DMS79 treated with DMSO at 0.1 percent for 48 hours (cell line): ENCODE measurements around the gene FBXO31.
"Not testable (repeated sequence)": the region's sequence is repeated elsewhere in the genome, so short reads cannot be mapped to it uniquely, and the experiment has no call there.

Experiments
- DNase-seq: peaks from one replicate; lab custom pipeline; 2025; lab: John Stamatoyannopoulos, UW

The FBXO31 gene

GRCh38 chr16:87362828-87363559, 20.6 kb downstream of the FBXO31 start:
- not testable (repeated sequence) for DNase-seq

GRCh38 chr16:87361916-87362619, 21.5 kb downstream of the FBXO31 start:
- no peak for DNase-seq

GRCh38 chr16:87360862-87361610, 22.5 kb downstream of the FBXO31 start:
- no peak for DNase-seq

- no peak for DNase-seq
Measured at GRCh38 chr16:87359121-87359520, 24.5 kb downstream of the FBXO31 start.

GRCh38 chr16:87358696-87359095, 24.9 kb downstream of the FBXO31 start:
- DNase-seq: no peak

- no peak for DNase-seq
Measured at GRCh38 chr16:87358250-87358649, 25.3 kb downstream of the FBXO31 start.

- no peak for DNase-seq
Measured at GRCh38 chr16:87356491-87356853, 27.1 kb downstream of the FBXO31 start.

- DNase-seq: no peak
Measured at GRCh38 chr16:87353613-87354012, 30.0 kb downstream of the FBXO31 start.

GRCh38 chr16:87352818-87353217, 30.8 kb downstream of the FBXO31 start:
- no peak for DNase-seq

GRCh38 chr16:87351320-87351698, 32.3 kb downstream of the FBXO31 start:
- no peak for DNase-seq

GRCh38 chr16:87350681-87351319, 32.8 kb downstream of the FBXO31 start:
- no peak for DNase-seq

GRCh38 chr16:87350031-87350430, 33.5 kb downstream of the FBXO31 start:
- DNase-seq: no peak

- DNase-seq: no peak
Measured at GRCh38 chr16:87348616-87349157, 34.9 kb downstream of the FBXO31 start.

- no peak for DNase-seq
Measured at GRCh38 chr16:87347932-87348615, 35.5 kb downstream of the FBXO31 start.

- no peak for DNase-seq
Measured at GRCh38 chr16:87346517-87347060, 37.0 kb downstream of the FBXO31 start.

GRCh38 chr16:87345726-87346424, 37.7 kb downstream of the FBXO31 start:
- no peak for DNase-seq

GRCh38 chr16:87344931-87345631, 38.5 kb downstream of the FBXO31 start:
- DNase-seq: no peak

- DNase-seq: no peak
Measured at GRCh38 chr16:87344165-87344930, 39.2 kb downstream of the FBXO31 start.

GRCh38 chr16:87343753-87344050, 39.9 kb downstream of the FBXO31 start:
- no peak for DNase-seq
